NCI-H510A (cell line): ENCODE measurements around the gene ARHGAP26.
A peak's percentile ranks its signal among the peaks of the same experiment; 100 is the strongest.

Experiments
- DNase-seq: peaks from one replicate; lab custom pipeline; 2025; lab: John Stamatoyannopoulos, UW

Gene ARHGAP26

GRCh38 chr5:143017541-143017940 lies 247.4 kb downstream of the ARHGAP26 start:
- DNase-seq: no peak

- DNase-seq: no peak
Measured at GRCh38 chr5:143017992-143018391, 247.8 kb downstream of the ARHGAP26 start.

- no peak for DNase-seq
Measured at GRCh38 chr5:143019157-143019556, 249.0 kb downstream of the ARHGAP26 start.

- no peak for DNase-seq
Measured at GRCh38 chr5:143019614-143020515, 249.7 kb downstream of the ARHGAP26 start.

- DNase-seq: no peak
Measured at GRCh38 chr5:143021595-143021994, 251.4 kb downstream of the ARHGAP26 start.

GRCh38 chr5:143023411-143024096 lies 253.4 kb downstream of the ARHGAP26 start:
- no peak for DNase-seq

GRCh38 chr5:143024228-143024920 lies 254.2 kb downstream of the ARHGAP26 start:
- DNase-seq: peak; percentile 44

GRCh38 chr5:143025376-143025775 lies 255.2 kb downstream of the ARHGAP26 start:
- no peak for DNase-seq

GRCh38 chr5:143025971-143026370 lies 255.8 kb downstream of the ARHGAP26 start:
- no peak for DNase-seq

- peak; percentile 40 for DNase-seq
Measured at GRCh38 chr5:143026380-143026779, 256.2 kb downstream of the ARHGAP26 start.

- DNase-seq: no peak
Measured at GRCh38 chr5:143029293-143029692, 259.1 kb downstream of the ARHGAP26 start.

- no peak for DNase-seq
Measured at GRCh38 chr5:143030349-143030748, 260.2 kb downstream of the ARHGAP26 start.

- DNase-seq: no peak
Measured at GRCh38 chr5:143031781-143032580, 261.8 kb downstream of the ARHGAP26 start.

GRCh38 chr5:143032581-143032836 lies 262.3 kb downstream of the ARHGAP26 start:
- no peak for DNase-seq

GRCh38 chr5:143033535-143034250 lies 263.5 kb downstream of the ARHGAP26 start:
- DNase-seq: no peak

GRCh38 chr5:143036146-143036927 lies 266.2 kb downstream of the ARHGAP26 start:
- DNase-seq: no peak

- no peak for DNase-seq
Measured at GRCh38 chr5:143037071-143037470, 266.9 kb downstream of the ARHGAP26 start.

- no peak for DNase-seq
Measured at GRCh38 chr5:143037708-143038107, 267.5 kb downstream of the ARHGAP26 start.

GRCh38 chr5:143040622-143041021 lies 270.4 kb downstream of the ARHGAP26 start:
- no peak for DNase-seq

GRCh38 chr5:143041461-143041860 lies 271.3 kb downstream of the ARHGAP26 start:
- DNase-seq: no peak
